ENCODE results near the gene PSMD4. TPM values are rescaled to one million over a fixed set of nuclear protein-coding genes. Genes with fewer than 3 reads are reported as not detected.

Gene PSMD4
- total and polyA plus RNA-seq, 5 donors = 134 to 163 (median 152) TPM

DNA sequence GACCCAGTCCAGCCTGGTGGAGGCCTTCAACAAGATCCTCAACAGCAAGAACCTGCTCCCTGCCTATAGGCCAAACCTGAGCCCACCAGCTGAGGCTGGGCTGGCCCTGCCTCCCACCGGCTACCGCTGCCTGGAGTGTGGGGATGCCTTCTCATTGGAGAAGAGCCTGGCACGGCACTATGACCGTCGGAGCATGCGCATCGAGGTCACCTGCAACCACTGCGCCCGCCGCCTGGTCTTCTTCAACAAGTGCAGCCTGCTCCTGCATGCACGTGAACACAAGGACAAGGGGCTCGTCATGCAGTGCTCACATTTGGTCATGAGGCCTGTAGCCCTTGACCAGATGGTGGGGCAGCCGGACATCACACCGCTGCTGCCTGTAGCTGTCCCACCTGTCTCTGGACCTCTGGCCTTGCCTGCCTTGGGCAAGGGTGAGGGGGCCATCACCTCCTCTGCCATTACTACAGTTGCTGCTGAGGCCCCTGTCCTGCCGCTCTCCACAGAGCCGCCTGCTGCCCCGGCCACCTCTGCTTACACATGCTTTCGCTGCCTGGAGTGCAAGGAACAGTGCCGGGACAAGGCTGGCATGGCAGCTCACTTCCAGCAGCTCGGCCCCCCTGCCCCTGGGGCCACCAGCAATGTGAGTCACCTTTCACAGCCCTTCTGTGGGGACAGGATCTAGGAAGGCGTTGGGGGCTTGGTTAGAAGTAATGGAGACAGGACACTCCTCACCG lies 33.4 kb downstream of the PSMD4 start:
- intact Hi-C loops (cut with DNase I) = no loop called here
- H3K27me3 ChIP-seq (ENCODE audit: control insufficient read depth, insufficient read depth) = no peaks in the 10 kb centered on the region
- DNase-seq = no peak
- H3K27ac ChIP-seq (ENCODE audit: low read length) = no peak overlapping the region
- H3K4me3 ChIP-seq (ENCODE audit: low read length) = no peak overlapping the region
- WGBS = 90% methylated on average over 22 of the region's 22 CpGs
- no peak for ATAC-seq
- no peaks in the 10 kb centered on the region for H3K9me3 ChIP-seq (ENCODE audit: control insufficient read depth, low read length)
- no peaks in the 10 kb centered on the region for H3K4me1 ChIP-seq (ENCODE audit: control insufficient read depth, insufficient read depth, low read length)

DNA sequence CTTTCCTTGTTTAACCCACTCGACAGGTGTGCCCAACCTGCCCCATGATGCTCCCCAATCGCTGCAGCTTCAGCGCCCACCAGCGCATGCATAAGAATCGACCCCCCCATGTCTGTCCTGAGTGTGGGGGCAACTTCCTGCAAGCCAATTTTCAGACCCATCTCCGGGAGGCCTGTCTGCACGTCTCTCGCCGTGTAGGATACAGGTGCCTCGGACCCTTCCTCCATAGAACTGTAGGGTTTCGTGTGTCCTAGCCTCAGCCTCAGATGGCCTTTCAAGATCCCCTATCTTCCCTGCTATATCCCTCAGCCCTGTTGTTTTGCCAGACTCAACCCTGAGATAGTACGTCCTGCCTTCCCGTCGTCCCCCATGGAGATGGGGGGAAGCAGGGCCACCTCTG lies 34.0 kb downstream of the PSMD4 start:
- no peak for ATAC-seq
- Histone ChIP-seq H3K27ac (ENCODE audit: low read length) (no peak overlapping the region), H3K9me3 (ENCODE audit: control insufficient read depth, low read length) (no peaks in the 10 kb centered on the region), H3K4me3 (ENCODE audit: low read length) (no peak overlapping the region), H3K27me3 (ENCODE audit: control insufficient read depth, insufficient read depth) (no peaks in the 10 kb centered on the region), H3K4me1 (ENCODE audit: control insufficient read depth, insufficient read depth, low read length) (no peaks in the 10 kb centered on the region)
- 86% methylated on average over 14 of the region's 14 CpGs for WGBS
- intact Hi-C loops (cut with DNase I) = no loop called here
- DNase-seq = no peak

DNA sequence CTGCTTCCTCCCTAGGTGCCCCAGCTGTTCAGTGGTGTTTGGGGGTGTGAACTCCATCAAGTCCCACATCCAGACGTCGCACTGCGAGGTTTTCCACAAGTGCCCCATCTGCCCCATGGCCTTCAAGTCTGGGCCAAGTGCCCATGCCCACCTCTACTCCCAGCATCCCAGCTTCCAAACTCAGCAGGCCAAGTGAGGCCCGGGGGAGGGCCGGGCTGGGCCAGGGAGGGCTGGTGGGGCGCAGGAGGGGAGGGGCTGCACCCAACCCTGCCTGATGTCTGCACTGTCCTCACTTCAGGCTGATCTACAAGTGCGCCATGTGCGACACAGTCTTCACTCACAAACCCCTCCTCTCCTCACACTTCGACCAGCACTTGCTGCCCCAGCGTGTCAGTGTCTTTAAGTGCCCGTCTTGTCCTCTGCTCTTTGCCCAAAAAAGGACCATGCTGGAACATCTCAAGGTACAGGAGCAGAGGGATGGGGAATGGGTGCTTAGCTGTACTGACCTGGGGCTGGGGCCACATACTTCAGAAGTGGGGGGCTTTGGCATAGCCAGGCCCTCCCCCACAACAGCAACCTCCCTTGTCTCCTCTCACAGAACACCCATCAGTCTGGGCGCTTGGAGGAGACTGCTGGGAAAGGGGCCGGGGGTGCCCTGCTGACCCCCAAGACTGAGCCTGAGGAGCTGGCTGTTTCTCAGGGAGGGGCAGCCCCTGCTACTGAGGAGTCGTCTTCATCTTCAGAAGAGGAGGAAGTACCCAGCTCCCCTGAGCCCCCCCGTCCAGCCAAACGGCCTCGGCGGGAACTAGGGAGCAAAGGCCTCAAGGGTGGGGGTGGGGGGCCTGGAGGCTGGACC lies 34.8 kb downstream of the PSMD4 start:
- Histone ChIP-seq H3K27me3 (ENCODE audit: control insufficient read depth, insufficient read depth) (no peaks in the 10 kb centered on the region), H3K4me1 (ENCODE audit: control insufficient read depth, insufficient read depth, low read length) (no peaks in the 10 kb centered on the region), H3K27ac (ENCODE audit: low read length) (no peak overlapping the region), H3K9me3 (ENCODE audit: control insufficient read depth, low read length) (no peaks in the 10 kb centered on the region), H3K4me3 (ENCODE audit: low read length) (no peak overlapping the region)
- no peak for DNase-seq
- WGBS = 70% methylated on average over 18 of the region's 18 CpGs
- peak in 1 of 2 donors; percentile 8 for ATAC-seq
- intact Hi-C loops (cut with DNase I) = no loop called here

DNA sequence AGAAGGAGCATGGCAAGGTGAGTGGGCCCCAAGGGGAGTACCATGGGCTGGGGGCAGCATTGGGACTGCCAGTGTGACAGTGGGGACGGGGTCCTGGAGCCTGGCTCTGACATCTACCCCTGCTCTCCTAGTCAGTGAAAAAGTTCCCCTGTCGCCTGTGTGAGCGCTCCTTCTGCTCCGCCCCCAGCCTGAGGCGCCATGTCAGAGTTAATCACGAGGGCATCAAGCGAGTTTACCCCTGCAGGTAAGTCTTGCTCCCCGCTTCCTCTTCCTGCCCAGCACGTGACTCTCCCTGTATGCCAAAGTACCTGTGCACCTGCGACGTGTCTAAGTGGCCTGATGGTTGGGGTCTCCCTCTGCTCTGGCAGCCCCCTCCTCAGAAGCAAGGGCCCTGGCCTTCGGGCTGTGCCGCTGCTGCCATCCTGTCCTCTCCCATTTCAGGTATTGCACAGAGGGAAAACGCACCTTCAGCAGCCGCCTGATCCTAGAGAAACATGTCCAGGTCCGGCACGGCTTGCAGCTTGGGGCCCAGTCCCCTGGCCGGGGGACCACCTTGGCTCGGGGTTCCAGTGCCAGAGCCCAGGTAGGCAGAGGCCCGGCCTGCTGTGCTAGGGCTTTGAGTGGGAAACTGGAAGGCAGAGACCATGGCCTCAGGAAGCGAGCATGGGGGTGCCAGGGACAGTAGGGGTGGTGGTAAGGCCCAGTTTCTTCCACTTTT lies 35.6 kb downstream of the PSMD4 start:
- ATAC-seq (no peak), DNase-seq (no peak)
- Histone ChIP-seq H3K9me3 (ENCODE audit: control insufficient read depth, low read length) (no peaks in the 10 kb centered on the region), H3K27ac (ENCODE audit: low read length) (no peak overlapping the region), H3K27me3 (ENCODE audit: control insufficient read depth, insufficient read depth) (no peaks in the 10 kb centered on the region), H3K4me1 (ENCODE audit: control insufficient read depth, insufficient read depth, low read length) (no peaks in the 10 kb centered on the region), H3K4me3 (ENCODE audit: low read length) (no peak overlapping the region)
- intact Hi-C loops (cut with DNase I) = no loop called here
- WGBS = 90% methylated on average over 21 of the region's 21 CpGs

- intact Hi-C loops (cut with DNase I) = no loop called here
- 82% methylated on average over 19 of the region's 19 CpGs for WGBS
- ATAC-seq = peak in 1 of 2 donors; percentile 2
- no peak overlapping the region for H3K27ac ChIP-seq (ENCODE audit: low read length)
- no peaks in the 10 kb centered on the region for H3K27me3 ChIP-seq (ENCODE audit: control insufficient read depth, insufficient read depth)
- no peaks in the 10 kb centered on the region for H3K9me3 ChIP-seq (ENCODE audit: control insufficient read depth, low read length)
- H3K4me3 ChIP-seq (ENCODE audit: low read length) = no peak overlapping the region
- no peak for DNase-seq
- H3K4me1 ChIP-seq (ENCODE audit: control insufficient read depth, insufficient read depth, low read length) = no peaks in the 10 kb centered on the region
Observed at GRCh38 chr1:151290709-151291303, 36.3 kb downstream of the PSMD4 start.

DNA sequence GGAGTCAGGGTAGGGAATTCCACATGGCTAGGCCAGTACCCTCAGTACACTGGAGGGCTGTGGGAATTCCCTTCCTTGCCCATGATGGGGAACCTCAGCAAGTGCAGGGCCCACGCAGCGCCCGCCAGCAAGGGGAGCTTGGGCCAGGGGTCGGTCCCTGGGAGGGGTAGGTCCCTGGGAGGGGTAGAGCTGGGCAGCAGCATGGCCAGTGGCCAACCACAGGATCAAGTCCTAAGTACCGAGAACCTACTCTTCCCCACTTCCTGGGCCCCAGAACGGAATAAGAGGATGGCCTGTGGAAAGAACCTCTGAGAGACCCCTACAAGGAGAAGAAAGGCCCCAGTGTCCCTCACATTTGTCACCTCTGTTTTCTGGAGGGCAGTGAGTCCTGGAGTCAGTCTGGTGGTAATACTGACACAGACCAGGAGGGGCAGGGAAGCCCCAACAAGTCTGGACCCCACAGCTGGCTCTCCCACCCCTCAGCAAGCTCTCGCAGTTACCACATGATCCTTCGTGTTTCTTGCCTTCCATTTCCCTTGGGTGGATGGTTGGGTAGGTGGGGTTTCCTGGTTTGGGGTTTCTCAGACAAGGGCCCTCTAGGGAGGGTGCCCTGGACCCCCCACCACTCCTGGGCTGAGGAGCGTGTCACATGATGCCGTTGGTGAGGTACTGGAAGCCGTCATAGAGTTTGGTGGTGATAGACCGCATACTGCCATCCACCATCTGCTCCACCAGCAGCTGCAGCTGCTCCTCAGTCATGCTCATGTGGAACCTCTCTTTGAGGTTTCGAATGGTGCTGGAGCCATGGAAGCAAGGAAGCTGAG lies 37.9 kb downstream of the PSMD4 start:
- Histone ChIP-seq H3K4me3 (ENCODE audit: low read length) (no peak overlapping the region), H3K27ac (ENCODE audit: low read length) (no peak overlapping the region), H3K4me1 (ENCODE audit: control insufficient read depth, insufficient read depth, low read length) (no peaks in the 10 kb centered on the region), H3K9me3 (ENCODE audit: control insufficient read depth, low read length) (no peaks in the 10 kb centered on the region), H3K27me3 (ENCODE audit: control insufficient read depth, insufficient read depth) (no peaks in the 10 kb centered on the region)
- DNase-seq (no peak), ATAC-seq (no peak)
- 78% methylated on average over 13 of the region's 13 CpGs for WGBS
- intact Hi-C loops (cut with DNase I) = no loop called here

GRCh38 chr1:151293093-151293492 lies 38.6 kb downstream of the PSMD4 start:
- 80% methylated on average over 6 of the region's 6 CpGs for WGBS
- Histone ChIP-seq H3K4me1 (ENCODE audit: control insufficient read depth, insufficient read depth, low read length) (no peaks in the 10 kb centered on the region), H3K9me3 (ENCODE audit: control insufficient read depth, low read length) (no peaks in the 10 kb centered on the region), H3K27ac (ENCODE audit: low read length) (no peak overlapping the region), H3K4me3 (ENCODE audit: low read length) (no peak overlapping the region), H3K27me3 (ENCODE audit: control insufficient read depth, insufficient read depth) (no peaks in the 10 kb centered on the region)
- intact Hi-C loops (cut with DNase I) = no loop called here
- ATAC-seq (no peak), DNase-seq (no peak)

GRCh38 chr1:151294742-151295462 lies 40.4 kb downstream of the PSMD4 start:
- ATAC-seq = no peak
- no peak for DNase-seq
- H3K27ac ChIP-seq (ENCODE audit: low read length) = no peak overlapping the region
- intact Hi-C loops (cut with DNase I) = loop anchor here in 1 of 4 donors (5.0 kb wide), 1 partner anchor 47 kb away; no protein-coding TSS in a partner anchor
- H3K4me1 ChIP-seq (ENCODE audit: control insufficient read depth, insufficient read depth, low read length) = no peaks in the 10 kb centered on the region
- no peak overlapping the region for H3K4me3 ChIP-seq (ENCODE audit: low read length)
- WGBS = 86% methylated on average over 2 of the region's 2 CpGs
- H3K9me3 ChIP-seq (ENCODE audit: control insufficient read depth, low read length) = no peaks in the 10 kb centered on the region
- H3K27me3 ChIP-seq (ENCODE audit: control insufficient read depth, insufficient read depth) = no peaks in the 10 kb centered on the region

DNA sequence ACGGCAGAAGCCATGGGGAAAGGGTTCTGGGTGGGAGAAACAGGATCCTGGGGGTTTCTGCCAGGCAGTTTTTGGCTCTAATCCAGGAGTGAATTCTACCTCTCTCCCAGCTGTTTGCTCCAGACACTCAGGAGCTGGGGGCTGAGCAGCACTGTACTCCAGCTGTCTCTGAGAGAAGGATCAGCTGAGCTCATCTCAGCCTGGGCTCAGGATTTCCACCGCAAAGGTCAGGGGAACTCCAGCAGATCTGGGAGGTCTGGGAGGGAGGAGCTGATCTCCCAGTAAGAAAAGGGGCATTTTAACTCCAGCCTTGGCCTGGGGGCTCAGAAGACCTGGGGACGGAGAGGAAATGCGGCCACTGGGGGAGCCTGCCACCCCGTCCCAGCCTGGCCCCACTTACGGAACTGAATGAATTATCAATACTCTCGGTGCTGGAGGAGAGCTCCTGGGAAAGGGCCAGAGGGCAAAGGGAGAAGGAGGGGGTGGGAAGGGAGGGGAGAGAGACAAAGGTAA lies 55.3 kb downstream of the PSMD4 start:
- Histone ChIP-seq H3K27me3 (ENCODE audit: control insufficient read depth, insufficient read depth) (no peaks in the 10 kb centered on the region), H3K27ac (ENCODE audit: low read length) (peak overlapping the region; percentile 96), H3K4me3 (ENCODE audit: low read length) (no peak overlapping the region), H3K4me1 (ENCODE audit: control insufficient read depth, insufficient read depth, low read length) (peaks cover 33% of the 10 kb centered on the region), H3K9me3 (ENCODE audit: control insufficient read depth, low read length) (no peaks in the 10 kb centered on the region)
- peak in 1 of 3 donors; percentile 62 for DNase-seq
- intact Hi-C loops (cut with DNase I) = loop anchor here in 1 of 4 donors (10.0 kb wide), 1 partner anchor 95 kb away; no protein-coding TSS in a partner anchor
- WGBS = 57% methylated on average over 7 of the region's 7 CpGs
- ATAC-seq = peak in 1 of 2 donors; percentile 26
